Measurements from ENCODE around the gene RNF103. TPM values are rescaled to one million over a fixed set of nuclear protein-coding genes. Genes with fewer than 3 reads are reported as not detected.

The RNF103 gene
- total and polyA plus RNA-seq, 2 experiments from 2014 or later: 11.6 to 21.7 TPM

DNA sequence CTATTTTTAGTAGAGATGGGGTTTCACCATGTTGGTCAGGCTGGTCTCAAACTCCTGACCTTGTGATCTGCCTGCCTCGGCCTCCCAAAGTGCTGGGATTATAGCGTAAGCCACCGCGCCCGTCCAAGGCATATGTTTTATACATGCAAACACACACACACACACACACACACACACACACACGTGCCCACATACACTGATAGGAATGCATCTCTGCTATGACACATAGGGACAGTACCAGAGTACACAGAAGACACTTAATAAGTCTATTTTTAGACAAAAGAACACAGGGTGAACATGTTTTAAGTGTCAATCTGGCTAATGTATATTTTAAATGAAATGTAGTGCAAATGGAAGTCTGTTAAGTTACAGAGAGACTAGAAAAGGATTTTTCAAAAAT, 10.7 kb upstream of the RNF103 start:
- H3K9ac ChIP-seq: no peak overlapping the region
- H3K4me3 ChIP-seq: no peak overlapping the region
- H3K79me2 ChIP-seq (ENCODE audit: insufficient read depth): no peaks in the 10 kb centered on the region
- no peaks in the 10 kb centered on the region for H3K4me1 ChIP-seq (ENCODE audit: insufficient read depth)
- no peaks in the 10 kb centered on the region for H3F3A ChIP-seq (ENCODE audit: insufficient read depth)
- no peak for TF ChIP-seq EZH2phosphoT487 (IDR thresholded peaks at IDR 0.05; ENCODE audit: insufficient read depth, low read depth)
- TF ChIP-seq EZH2 (IDR thresholded peaks at IDR 0.05; ENCODE audit: insufficient read depth, poor library complexity, severe bottlenecking): no peak
- H3K27ac ChIP-seq: no peak overlapping the region
- no peaks in the 10 kb centered on the region for H4K20me1 ChIP-seq (ENCODE audit: insufficient read depth)
- no peak for DNase-seq
- H2AFZ ChIP-seq: no peak overlapping the region
- in situ Hi-C loops (cut with MboI): no loop called here
- H3K27me3 ChIP-seq (replicated peaks; ENCODE audit: insufficient read depth): no peaks in the 10 kb centered on the region
- WGBS, 2 experiments (ENCODE audit: low coverage in 1 of 2, low lambda C conversion rate in 2 of 2, missing lambda C conversion rate in 2 of 2): 80 to 84% methylated on average over 6 of the region's 6 CpGs
- no peaks in the 10 kb centered on the region for H3K9me2 ChIP-seq (ENCODE audit: insufficient read depth)
- H3K9me3 ChIP-seq (ENCODE audit: low read depth): no peaks in the 10 kb centered on the region
- no peak overlapping the region for H3K4me2 ChIP-seq (ENCODE audit: unreplicated experiment)
- no peaks in the 10 kb centered on the region for H3K36me3 ChIP-seq (ENCODE audit: low read depth)

GRCh38 chr2:86633155-86633651, 9.5 kb upstream of the RNF103 start:
- DNase-seq: no peak
- Histone ChIP-seq H2AFZ (no peak overlapping the region), H3K4me2 (ENCODE audit: unreplicated experiment) (no peak overlapping the region), H3F3A (ENCODE audit: insufficient read depth) (no peaks in the 10 kb centered on the region), H3K4me3 (no peak overlapping the region), H3K27me3 (replicated peaks; ENCODE audit: insufficient read depth) (no peaks in the 10 kb centered on the region), H3K4me1 (ENCODE audit: insufficient read depth) (0 out of 2 replicates have a peak, but pooled peaks cover 2% of the 10 kb centered on the region), H3K79me2 (ENCODE audit: insufficient read depth) (no peaks in the 10 kb centered on the region), H3K27ac (no peak overlapping the region), H4K20me1 (ENCODE audit: insufficient read depth) (no peaks in the 10 kb centered on the region), H3K9ac (no peak overlapping the region), H3K9me3 (ENCODE audit: low read depth) (no peaks in the 10 kb centered on the region), H3K9me2 (ENCODE audit: insufficient read depth) (no peaks in the 10 kb centered on the region), H3K36me3 (ENCODE audit: low read depth) (no peaks in the 10 kb centered on the region)
- 52% methylated on average over 5 of the region's 5 CpGs for WGBS, 2 experiments (ENCODE audit: low coverage in 1 of 2, low lambda C conversion rate in 2 of 2, missing lambda C conversion rate in 2 of 2)
- in situ Hi-C loops (cut with MboI): no loop called here
- no peak for TF ChIP-seq EZH2phosphoT487 (IDR thresholded peaks at IDR 0.05; ENCODE audit: insufficient read depth, low read depth)
- no peak for TF ChIP-seq EZH2 (IDR thresholded peaks at IDR 0.05; ENCODE audit: insufficient read depth, poor library complexity, severe bottlenecking)

GRCh38 chr2:86632672-86633071, 9.0 kb upstream of the RNF103 start:
- H3K27ac ChIP-seq: no peak overlapping the region
- H3F3A ChIP-seq (ENCODE audit: insufficient read depth): no peaks in the 10 kb centered on the region
- no peak overlapping the region for H3K4me2 ChIP-seq (ENCODE audit: unreplicated experiment)
- in situ Hi-C loops (cut with MboI): no loop called here
- TF ChIP-seq EZH2 (IDR thresholded peaks at IDR 0.05; ENCODE audit: insufficient read depth, poor library complexity, severe bottlenecking): no peak
- no peaks in the 10 kb centered on the region for H3K9me3 ChIP-seq (ENCODE audit: low read depth)
- no peak overlapping the region for H3K4me3 ChIP-seq
- 34 to 56% methylated on average over 2 of the region's 2 CpGs for whole genome bisulfite sequencing, 2 experiments (ENCODE audit: low coverage in 1 of 2, low lambda C conversion rate in 2 of 2, missing lambda C conversion rate in 2 of 2)
- no peak for DNase-seq
- H3K4me1 ChIP-seq (ENCODE audit: insufficient read depth): 0 out of 2 replicates have a peak, but pooled peaks cover 3% of the 10 kb centered on the region
- no peaks in the 10 kb centered on the region for H3K36me3 ChIP-seq (ENCODE audit: low read depth)
- H3K9me2 ChIP-seq (ENCODE audit: insufficient read depth): no peaks in the 10 kb centered on the region
- no peaks in the 10 kb centered on the region for H3K27me3 ChIP-seq (replicated peaks; ENCODE audit: insufficient read depth)
- no peak overlapping the region for H2AFZ ChIP-seq
- no peaks in the 10 kb centered on the region for H3K79me2 ChIP-seq (ENCODE audit: insufficient read depth)
- H3K9ac ChIP-seq: no peak overlapping the region
- no peaks in the 10 kb centered on the region for H4K20me1 ChIP-seq (ENCODE audit: insufficient read depth)

DNA sequence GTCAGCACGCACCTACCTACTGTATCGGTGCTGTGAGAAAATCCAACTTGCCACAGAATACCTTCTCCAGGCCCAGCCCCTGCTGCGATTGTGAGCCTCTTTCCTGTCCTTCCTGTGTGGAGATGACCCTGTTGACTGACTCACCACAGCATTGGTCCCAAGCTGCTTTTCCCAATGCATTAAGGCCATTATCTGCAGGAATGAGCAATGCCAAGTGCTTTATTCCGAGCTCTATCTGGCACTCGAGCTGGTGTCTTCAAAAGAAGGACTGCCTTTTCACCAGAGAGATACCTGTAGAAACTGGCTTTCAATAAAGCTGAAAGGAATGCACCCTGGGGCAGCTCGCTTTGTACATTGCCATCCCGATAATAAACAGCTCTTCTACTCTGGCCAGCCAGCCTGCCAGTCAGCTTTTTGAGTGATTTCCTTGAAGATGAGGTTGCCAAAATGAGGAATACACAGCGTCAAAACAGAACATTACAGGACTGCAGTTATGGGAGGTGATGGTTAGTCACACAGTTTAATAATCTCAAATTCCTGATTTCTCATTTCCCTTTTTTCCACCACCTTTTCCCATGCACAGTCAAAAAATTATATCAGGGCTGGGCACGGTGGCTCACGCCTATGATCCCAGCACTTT, 8.3 kb upstream of the RNF103 start:
- H3K9ac ChIP-seq: no peak overlapping the region
- H3K79me2 ChIP-seq (ENCODE audit: insufficient read depth): no peaks in the 10 kb centered on the region
- in situ Hi-C loops (cut with MboI): no loop called here
- no peaks in the 10 kb centered on the region for H3K36me3 ChIP-seq (ENCODE audit: low read depth)
- no peak overlapping the region for H3K4me3 ChIP-seq
- no peaks in the 10 kb centered on the region for H3K9me2 ChIP-seq (ENCODE audit: insufficient read depth)
- H3K4me2 ChIP-seq (ENCODE audit: unreplicated experiment): no peak overlapping the region
- TF ChIP-seq EZH2 (IDR thresholded peaks at IDR 0.05; ENCODE audit: insufficient read depth, poor library complexity, severe bottlenecking) (no peak), EZH2phosphoT487 (IDR thresholded peaks at IDR 0.05; ENCODE audit: insufficient read depth, low read depth) (no peak)
- H2AFZ ChIP-seq: no peak overlapping the region
- H3K27me3 ChIP-seq (replicated peaks; ENCODE audit: insufficient read depth): no peaks in the 10 kb centered on the region
- H4K20me1 ChIP-seq (ENCODE audit: insufficient read depth): no peaks in the 10 kb centered on the region
- 0 out of 2 replicates have a peak, but pooled peaks cover 3% of the 10 kb centered on the region for H3K4me1 ChIP-seq (ENCODE audit: insufficient read depth)
- H3K27ac ChIP-seq: no peak overlapping the region
- no peak for DNase-seq
- H3K9me3 ChIP-seq (ENCODE audit: low read depth): no peaks in the 10 kb centered on the region
- WGBS, 2 experiments (ENCODE audit: low coverage in 1 of 2, low lambda C conversion rate in 2 of 2, missing lambda C conversion rate in 2 of 2): 64 to 69% methylated on average over 10 of the region's 10 CpGs
- no peaks in the 10 kb centered on the region for H3F3A ChIP-seq (ENCODE audit: insufficient read depth)

All from GM23248 (cell line).